Dermis blood vessel endothelial cell (primary cell): ENCODE data around the gene CFH. TPM values are rescaled to one million over a fixed set of nuclear protein-coding genes. Genes with fewer than 3 reads are reported as not detected.
"Not testable (repeated sequence)": the region's sequence is repeated elsewhere in the genome, so short reads cannot be mapped to it uniquely, and the experiment has no call there.

Experiments
- DNase-seq: peaks from one replicate; pipeline ENCODE4 v3.0.0; 2010
- total RNA-seq: library from RNA; depleted of rRNA; stranded (reverse); fragments of >200 nt; gene quantifications from 2 replicates; pipeline ENCODE4 v1.2.3, GENCODE V29; 2014

Gene CFH
- total RNA-seq, 1 donor from 2014 or later = 74.4 TPM

GRCh38 chr1:196669051-196669450 lies 17.2 kb downstream of the CFH start:
- no peak for DNase-seq

DNA sequence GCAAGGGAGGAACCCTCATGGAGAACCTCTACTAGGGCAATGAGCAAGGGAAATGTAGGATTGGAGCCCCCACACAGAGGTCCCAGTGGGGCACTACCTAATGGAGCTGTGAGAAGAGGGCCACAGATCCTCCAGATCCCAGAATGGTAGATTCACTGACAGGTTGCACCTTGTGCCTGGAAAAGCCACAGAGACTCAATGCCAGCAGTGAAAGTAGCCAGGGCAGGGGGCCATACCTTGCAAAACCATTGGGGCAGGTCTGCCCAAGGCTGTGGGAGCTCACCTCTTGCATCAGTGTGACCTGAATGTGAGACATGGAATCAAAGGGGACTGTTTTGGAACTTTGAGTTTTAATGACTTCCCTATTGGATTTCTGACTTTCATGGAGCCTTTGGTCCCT lies 17.9 kb downstream of the CFH start:
- DNase-seq = no peak

DNA sequence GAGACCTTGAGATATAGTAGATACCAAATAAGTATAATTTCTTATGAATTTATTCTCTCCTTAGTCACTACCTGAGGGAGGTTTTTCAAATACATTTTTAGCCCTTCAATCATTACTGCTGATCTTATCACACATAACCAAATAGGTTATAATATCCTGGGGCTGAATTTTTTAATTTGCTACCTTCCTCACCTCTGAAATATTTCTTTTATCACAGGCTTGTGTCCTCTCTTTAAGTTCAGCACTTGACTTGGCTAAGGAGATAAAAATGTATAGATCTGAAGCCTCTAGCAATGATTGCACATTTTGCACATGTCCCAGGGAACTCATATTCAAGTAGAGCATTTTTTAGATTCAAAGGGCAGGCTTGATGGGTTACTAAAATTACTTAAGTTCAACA lies 23.1 kb downstream of the CFH start:
- no peak for DNase-seq

DNA sequence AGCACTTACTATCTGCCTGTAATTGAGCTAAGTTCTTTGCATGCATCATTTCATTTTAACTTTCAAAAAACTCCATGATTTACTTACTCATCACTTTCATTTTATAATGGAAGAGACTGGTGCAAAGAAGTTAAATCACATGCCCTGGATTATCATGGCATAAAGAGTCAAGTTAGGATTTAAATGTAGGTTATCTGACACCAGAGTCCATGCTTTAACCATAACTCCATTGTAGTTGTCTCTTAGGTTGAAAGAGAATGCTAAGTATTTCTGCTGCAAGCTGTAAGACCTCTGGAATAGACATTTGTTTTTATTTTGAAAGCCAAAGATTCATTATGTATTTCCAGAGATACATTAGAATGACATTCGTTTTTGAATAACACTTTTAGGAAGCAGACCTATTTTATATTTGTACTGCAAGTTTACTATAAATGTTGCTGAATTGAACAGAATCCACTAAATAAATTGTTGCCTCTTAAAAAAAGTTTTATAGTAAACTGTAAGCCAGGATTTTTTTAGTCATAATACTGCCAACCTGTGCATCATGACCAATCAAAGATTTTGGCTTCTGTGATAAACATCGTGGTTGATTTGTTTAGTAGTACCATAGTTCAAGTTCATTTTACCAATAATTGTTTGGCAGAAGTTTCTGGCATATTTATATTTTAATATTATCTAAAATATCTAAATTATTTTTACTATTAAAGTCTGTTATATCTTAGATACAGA lies 26.1 kb downstream of the CFH start:
- DNase-seq = no peak

DNA sequence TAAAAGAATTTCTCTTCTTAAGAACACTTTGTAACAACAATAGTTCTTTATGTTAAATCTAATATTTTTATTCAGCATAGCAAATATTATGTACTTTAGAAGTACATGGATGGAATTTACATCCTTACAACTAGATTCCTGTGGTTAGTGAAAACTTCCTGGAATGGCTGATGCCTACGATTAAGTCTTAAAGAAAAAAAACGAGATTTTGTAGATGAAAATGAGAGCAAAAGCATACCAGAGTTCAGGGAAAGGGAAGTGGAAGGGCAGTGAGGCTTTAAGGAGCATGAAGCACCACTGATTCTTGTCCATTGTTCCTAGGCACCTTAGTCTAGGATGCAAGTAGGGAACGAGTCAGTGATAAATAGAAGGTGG lies 26.7 kb downstream of the CFH start:
- DNase-seq = no peak

- DNase-seq = no peak
These were observed 28.3 kb downstream of the CFH start for GRCh38 chr1:196680107-196680506.

GRCh38 chr1:196684476-196684875 lies 32.6 kb downstream of the CFH start:
- no peak for DNase-seq

DNA sequence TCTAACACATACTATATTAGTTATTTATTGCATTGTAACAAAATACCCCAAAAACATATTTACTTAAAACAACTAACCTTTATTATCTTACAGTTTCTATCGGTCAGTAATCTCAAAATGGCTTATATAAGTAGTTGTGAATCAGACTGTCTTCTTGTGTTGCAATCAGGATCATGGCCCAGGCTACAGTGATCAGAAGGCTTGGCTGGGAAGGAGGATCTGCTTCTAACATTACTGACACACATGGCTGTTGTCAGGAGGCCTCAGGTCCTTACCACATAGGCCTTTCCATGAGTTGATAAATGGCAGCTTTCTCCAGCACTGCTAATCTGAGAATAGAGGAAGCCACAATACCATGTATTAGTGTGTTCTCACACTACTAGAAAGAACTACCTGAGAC lies 33.7 kb downstream of the CFH start:
- no peak for DNase-seq

DNA sequence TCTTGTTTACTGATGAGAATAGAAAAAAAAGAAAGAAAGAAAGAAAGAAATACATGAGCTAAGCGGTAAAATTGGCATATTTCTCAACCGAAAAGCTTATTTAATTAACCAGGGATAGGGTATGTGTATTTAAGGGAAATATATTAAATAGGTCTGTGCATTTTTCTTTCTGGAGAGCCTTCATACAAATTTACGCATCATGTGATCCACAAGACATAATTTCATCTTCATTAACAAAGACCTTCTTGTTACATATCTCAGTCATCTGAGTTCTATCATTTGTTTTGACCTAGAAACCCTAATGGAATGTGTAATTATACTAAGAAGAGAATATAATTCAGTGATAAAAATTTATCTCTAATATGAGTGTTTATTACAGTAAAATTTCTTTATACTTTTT lies 37.2 kb downstream of the CFH start:
- DNase-seq = no peak

DNA sequence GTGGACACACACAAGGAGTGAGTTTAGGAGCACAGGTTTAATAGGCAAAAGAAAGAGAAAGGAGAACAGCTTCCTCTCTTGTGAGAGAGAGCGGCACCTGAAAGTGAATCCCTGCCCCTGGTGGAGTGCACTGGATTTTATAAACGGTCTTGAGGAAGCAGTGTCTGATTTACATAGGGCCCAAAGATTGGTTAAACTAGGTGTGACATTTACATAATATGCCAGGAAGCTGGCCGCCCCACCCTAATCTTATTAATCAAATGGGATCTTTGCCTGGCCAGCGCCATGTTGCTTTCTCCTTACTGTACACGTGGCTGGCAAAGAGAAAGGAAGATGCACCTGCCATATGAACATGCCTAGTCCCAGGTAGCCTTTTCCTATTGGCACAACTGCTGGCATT lies 38.7 kb downstream of the CFH start:
- DNase-seq = no peak

DNA sequence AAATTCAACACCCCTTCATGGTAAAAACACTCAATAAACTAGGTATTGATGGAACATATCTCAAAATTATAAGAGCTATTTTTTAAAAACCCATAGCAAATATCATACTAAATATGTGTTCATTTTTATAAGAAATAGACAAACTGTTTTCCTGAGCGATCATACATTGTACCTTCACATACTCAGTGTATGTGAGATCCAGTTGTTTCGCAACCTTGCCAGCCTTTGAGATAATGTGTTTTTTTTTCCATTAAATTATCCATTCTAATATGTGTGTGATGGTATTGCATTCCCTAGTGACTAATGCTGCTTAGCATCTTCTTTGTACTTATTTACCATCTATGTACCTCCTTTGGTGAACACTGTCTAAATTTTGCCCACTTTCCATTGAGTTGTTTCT lies 47.1 kb downstream of the CFH start:
- DNase-seq = no peak

GRCh38 chr1:196701144-196701543 lies 49.3 kb downstream of the CFH start:
- DNase-seq = no peak

DNA sequence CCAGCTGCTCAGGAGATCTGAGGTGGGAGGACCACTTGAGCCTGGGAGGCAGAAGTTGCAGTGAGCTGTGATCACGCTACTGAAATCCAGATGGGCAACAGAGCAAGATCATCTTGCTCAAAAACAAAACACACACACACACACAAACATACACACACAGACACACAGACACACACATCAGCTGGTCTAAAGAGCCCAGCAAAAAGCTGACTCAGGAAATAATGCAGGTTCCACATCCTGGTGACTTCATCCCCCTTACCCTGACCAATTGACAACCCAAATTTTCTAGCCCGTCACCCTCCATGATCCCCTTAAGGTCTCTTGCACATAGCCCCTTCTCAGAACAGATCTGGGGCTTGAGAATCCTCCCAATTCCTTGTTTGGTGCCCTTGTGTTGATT lies 58.0 kb downstream of the CFH start:
- DNase-seq = not testable (repeated sequence)

DNA sequence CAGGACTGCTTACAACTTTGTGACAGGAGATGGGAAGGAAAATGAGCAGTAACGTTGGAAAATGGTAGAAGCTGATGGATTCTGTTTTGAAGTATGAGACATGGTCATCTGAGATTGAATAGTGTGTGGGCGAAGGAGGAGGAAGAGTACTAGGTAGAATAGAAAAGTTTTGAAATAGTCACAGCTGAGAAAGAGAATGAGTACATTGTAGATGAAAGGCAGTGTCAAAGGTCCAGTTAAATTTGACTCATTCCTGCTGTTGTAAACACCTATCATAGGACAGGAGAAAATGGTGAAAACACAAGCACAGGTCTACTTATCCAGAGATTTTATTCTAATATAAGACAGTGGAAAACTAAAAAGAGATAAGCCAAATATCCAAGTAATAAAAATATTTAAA lies 66.0 kb downstream of the CFH start:
- no peak for DNase-seq

- DNase-seq = peak; percentile 62
These were observed 71.7 kb downstream of the CFH start for GRCh38 chr1:196723325-196724185.

- DNase-seq = no peak
These were observed 80.7 kb downstream of the CFH start for GRCh38 chr1:196732526-196732925.

- no peak for DNase-seq
These were observed 81.5 kb downstream of the CFH start for GRCh38 chr1:196733091-196733970.

GRCh38 chr1:196734006-196734405 lies 82.2 kb downstream of the CFH start:
- no peak for DNase-seq

- no peak for DNase-seq
These were observed 82.6 kb downstream of the CFH start for GRCh38 chr1:196734460-196734859.

- DNase-seq = no peak
These were observed 86.9 kb downstream of the CFH start for GRCh38 chr1:196738730-196739129.

- DNase-seq = peak; percentile 28
These were observed 91.4 kb downstream of the CFH start for GRCh38 chr1:196743244-196743643.

DNA sequence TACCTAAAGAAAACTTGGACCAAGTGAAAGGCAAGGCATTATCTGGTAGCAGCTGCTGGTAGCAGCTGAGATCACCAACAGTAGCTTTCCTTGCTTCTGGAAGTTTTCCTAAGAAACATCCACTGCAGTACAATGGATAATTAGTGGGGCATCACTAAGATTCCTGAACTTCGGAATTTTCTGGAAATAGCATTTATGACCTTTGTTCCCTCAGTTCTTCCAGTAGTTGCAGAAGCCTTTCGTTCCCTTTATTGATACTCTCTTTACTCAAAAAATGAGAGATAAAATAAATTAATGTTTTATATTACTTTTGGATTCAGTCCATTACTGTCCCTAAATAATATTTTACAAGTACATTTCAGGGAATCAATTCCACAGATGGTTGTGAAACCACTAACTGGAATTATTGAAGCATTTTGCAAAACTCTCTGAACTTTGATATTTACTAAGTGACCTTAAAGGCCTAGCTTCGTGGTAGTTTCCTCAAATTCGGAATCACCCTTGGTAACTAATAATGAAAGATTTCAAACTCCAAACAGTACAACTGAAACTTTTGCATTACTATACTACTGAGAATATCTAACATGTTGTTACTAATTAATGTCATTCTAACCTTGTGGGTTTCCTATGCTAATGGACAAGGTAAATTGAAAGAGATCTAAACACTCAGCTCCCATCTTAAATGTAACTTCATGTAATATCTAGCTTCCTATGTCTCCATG lies 113.3 kb downstream of the CFH start:
- DNase-seq = not testable (repeated sequence)
